Activated effector memory CD4-positive, alpha-beta T cell treated with anti-CD3 and anti-CD28 coated beads, Interleukin-2, amount 50 U/mL, for 16 hours (primary cell): ENCODE data around the gene RHBDD3.

Experiments used
- DNase-seq: peaks from one replicate; pipeline ENCODE4 v3.0.0-alpha.2; 2020

RHBDD3 gene

GRCh38 chr22:29306175-29306834, 38.5 kb upstream of the RHBDD3 start, which contains the start of gene GAS2L1:
Gene GAS2L1, plus strand, starts transcription at chr22:29306650. Its CDS starts 1,456 bp downstream, at chr22:29308106.
- peak; percentile 77 for DNase-seq

- DNase-seq, result no peak
Measured at GRCh38 chr22:29305836-29306174, 38.0 kb upstream of the RHBDD3 start.

- peak; percentile 62 for DNase-seq
Measured at GRCh38 chr22:29302681-29303465, 35.1 kb upstream of the RHBDD3 start.

- DNase-seq, result no peak
Measured at GRCh38 chr22:29302402-29302680, 34.6 kb upstream of the RHBDD3 start.

- DNase-seq, result peak; percentile 56
Measured at GRCh38 chr22:29301716-29302401, 34.1 kb upstream of the RHBDD3 start.

- peak; percentile 62 for DNase-seq
Measured at GRCh38 chr22:29300807-29301601, 33.2 kb upstream of the RHBDD3 start.

- DNase-seq, result peak; percentile 51
Measured at GRCh38 chr22:29300467-29300806, 32.7 kb upstream of the RHBDD3 start.

GRCh38 chr22:29299136-29299900, 31.5 kb upstream of the RHBDD3 start:
- DNase-seq, result peak; percentile 57

- peak; percentile 42 for DNase-seq
Measured at GRCh38 chr22:29298641-29299040, 30.9 kb upstream of the RHBDD3 start.

- no peak for DNase-seq
Measured at GRCh38 chr22:29292379-29292778, 24.6 kb upstream of the RHBDD3 start.

GRCh38 chr22:29291215-29291614, 23.4 kb upstream of the RHBDD3 start:
- DNase-seq, result no peak

- no peak for DNase-seq
Measured at GRCh38 chr22:29290061-29290460, 22.3 kb upstream of the RHBDD3 start.

- DNase-seq, result no peak
Measured at GRCh38 chr22:29288837-29289236, 21.1 kb upstream of the RHBDD3 start.

GRCh38 chr22:29284196-29284595, 16.4 kb upstream of the RHBDD3 start:
- DNase-seq, result no peak

GRCh38 chr22:29277927-29278326, 10.1 kb upstream of the RHBDD3 start:
- peak; percentile 53 for DNase-seq

- DNase-seq, result no peak
Measured at GRCh38 chr22:29275819-29276565, 8.2 kb upstream of the RHBDD3 start.

GRCh38 chr22:29275167-29275566, 7.4 kb upstream of the RHBDD3 start:
- no peak for DNase-seq

GRCh38 chr22:29272624-29273023, 4.8 kb upstream of the RHBDD3 start:
- DNase-seq, result peak; percentile 27

- DNase-seq, result peak; percentile 52
Measured at GRCh38 chr22:29270475-29271271, 2.9 kb upstream of the RHBDD3 start.

GRCh38 chr22:29269731-29270474, 2.1 kb upstream of the RHBDD3 start:
- peak; percentile 61 for DNase-seq
